ENCODE data around the gene CPT1A. TPM values are rescaled to one million over a fixed set of nuclear protein-coding genes. Genes with fewer than 3 reads are reported as not detected.

CPT1A gene
- total and polyA plus RNA-seq, 3 donors from 2014 or later, result 39.2 to 58.5 (median 49.1) TPM

GRCh38 chr11:68868221-68868835, 26.6 kb upstream of the CPT1A start:
- WGBS, 2 donors, result 71 to 73% methylated on average over 18 of the region's 18 CpGs
- H3K9me3 ChIP-seq, result no peaks in the 10 kb centered on the region
- H3K4me1 ChIP-seq, result peaks cover 19% of the 10 kb centered on the region
- no peak overlapping the region for H3K27ac ChIP-seq
- intact Hi-C loops (cut with DNase I; ENCODE audit: low total_unique reads), result no loop called here
- H3K4me3 ChIP-seq, result no peak overlapping the region
- H3K36me3 ChIP-seq (ENCODE audit: low read depth, missing control alignments), result no peaks in the 10 kb centered on the region
- no peak for DNase-seq
- TF ChIP-seq POLR2A (IDR thresholded peaks at IDR 0.05), result no peak
- TF ChIP-seq, protein P1, sequence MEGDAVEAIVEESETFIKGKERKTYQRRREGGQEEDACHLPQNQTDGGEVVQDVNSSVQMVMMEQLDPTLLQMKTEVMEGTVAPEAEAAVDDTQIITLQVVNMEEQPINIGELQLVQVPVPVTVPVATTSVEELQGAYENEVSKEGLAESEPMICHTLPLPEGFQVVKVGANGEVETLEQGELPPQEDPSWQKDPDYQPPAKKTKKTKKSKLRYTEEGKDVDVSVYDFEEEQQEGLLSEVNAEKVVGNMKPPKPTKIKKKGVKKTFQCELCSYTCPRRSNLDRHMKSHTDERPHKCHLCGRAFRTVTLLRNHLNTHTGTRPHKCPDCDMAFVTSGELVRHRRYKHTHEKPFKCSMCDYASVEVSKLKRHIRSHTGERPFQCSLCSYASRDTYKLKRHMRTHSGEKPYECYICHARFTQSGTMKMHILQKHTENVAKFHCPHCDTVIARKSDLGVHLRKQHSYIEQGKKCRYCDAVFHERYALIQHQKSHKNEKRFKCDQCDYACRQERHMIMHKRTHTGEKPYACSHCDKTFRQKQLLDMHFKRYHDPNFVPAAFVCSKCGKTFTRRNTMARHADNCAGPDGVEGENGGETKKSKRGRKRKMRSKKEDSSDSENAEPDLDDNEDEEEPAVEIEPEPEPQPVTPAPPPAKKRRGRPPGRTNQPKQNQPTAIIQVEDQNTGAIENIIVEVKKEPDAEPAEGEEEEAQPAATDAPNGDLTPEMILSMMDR (IDR thresholded peaks at IDR 0.05), result no peak
- no peaks in the 10 kb centered on the region for H3K27me3 ChIP-seq

- intact Hi-C loops (cut with DNase I; ENCODE audit: low total_unique reads), result no loop called here
- H3K4me1 ChIP-seq, result peaks cover 11% of the 10 kb centered on the region
- H3K36me3 ChIP-seq (ENCODE audit: low read depth, missing control alignments), result no peaks in the 10 kb centered on the region
- no peaks in the 10 kb centered on the region for H3K27me3 ChIP-seq
- H3K27ac ChIP-seq, result no peak overlapping the region
- no peak overlapping the region for H3K4me3 ChIP-seq
- 34 to 41% methylated on average over 6 of the region's 6 CpGs for WGBS, 2 donors
- TF ChIP-seq, protein P1 (IDR thresholded peaks at IDR 0.05), result no peak
- no peak for TF ChIP-seq POLR2A (IDR thresholded peaks at IDR 0.05)
- DNase-seq, result no peak
- no peaks in the 10 kb centered on the region for H3K9me3 ChIP-seq
Measured at GRCh38 chr11:68867066-68867465, 25.4 kb upstream of the CPT1A start.

DNA sequence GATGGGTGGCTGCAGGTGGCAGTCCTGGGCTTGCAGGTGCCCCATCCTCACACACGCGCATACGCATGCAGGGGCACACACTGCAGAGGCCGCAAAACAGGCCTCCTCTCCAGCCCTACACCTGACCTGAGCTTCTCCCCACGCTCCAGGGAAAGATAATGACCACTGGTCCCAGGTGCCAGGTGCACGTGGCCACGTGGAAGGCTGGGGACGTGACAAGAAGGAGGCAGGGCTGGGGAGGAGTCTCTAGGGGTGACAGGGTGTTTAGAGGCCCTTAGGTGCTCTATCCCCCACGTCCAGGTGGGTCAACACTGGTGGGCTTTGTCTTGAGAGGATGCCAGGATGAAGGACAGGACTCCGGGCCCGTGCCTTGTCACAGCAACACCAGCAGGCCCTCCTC, 23.5 kb upstream of the CPT1A start:
- no peak overlapping the region for H3K27ac ChIP-seq
- no peak for DNase-seq
- TF ChIP-seq POLR2A (IDR thresholded peaks at IDR 0.05), result no peak
- TF ChIP-seq, protein P1 (IDR thresholded peaks at IDR 0.05), result no peak
- no peaks in the 10 kb centered on the region for H3K9me3 ChIP-seq
- peaks cover 10% of the 10 kb centered on the region for H3K4me1 ChIP-seq
- no peaks in the 10 kb centered on the region for H3K27me3 ChIP-seq
- no peak overlapping the region for H3K4me3 ChIP-seq
- H3K36me3 ChIP-seq (ENCODE audit: low read depth, missing control alignments), result no peaks in the 10 kb centered on the region
- WGBS, 2 donors, result 90% methylated on average over 8 to 11 of the region's 11 CpGs
- intact Hi-C loops (cut with DNase I; ENCODE audit: low total_unique reads), result no loop called here

DNA sequence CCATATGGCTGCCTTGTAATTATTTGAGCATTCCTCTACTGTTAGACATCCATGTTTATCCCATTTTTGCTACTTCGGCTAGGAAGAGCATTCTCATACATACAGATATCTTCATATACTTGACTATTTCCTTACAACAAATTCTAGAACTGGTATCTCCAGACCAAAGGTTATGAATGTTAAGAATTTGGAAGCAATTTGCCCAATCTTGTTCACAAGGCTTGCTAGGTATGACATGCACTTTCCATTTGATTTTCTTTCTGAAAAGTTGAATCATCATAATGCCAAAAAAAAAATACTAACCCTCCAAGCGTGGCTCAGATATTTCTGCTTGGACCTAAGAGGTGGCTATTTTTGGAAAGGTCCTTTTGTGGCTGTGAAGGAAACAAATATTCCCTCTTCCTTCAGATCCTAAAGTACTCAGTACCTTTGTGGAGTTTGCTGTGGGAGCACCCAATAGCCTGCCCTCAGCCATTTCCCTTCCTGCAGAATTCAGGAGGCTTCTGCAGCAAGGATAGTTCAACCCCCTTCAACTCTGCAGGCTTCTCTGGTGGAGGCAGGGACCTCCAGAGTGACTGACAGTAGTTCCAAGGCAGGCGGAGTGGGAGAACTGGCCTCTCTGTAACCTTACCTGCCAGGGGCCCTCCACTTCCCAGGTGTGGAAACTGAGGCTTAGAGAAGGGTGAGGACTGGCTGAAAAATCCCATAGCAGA, 22.0 kb upstream of the CPT1A start:
- H3K36me3 ChIP-seq (ENCODE audit: low read depth, missing control alignments), result no peaks in the 10 kb centered on the region
- H3K4me1 ChIP-seq, result no peaks in the 10 kb centered on the region
- TF ChIP-seq, protein P1 (IDR thresholded peaks at IDR 0.05), result no peak
- no peak for TF ChIP-seq POLR2A (IDR thresholded peaks at IDR 0.05)
- no peak overlapping the region for H3K27ac ChIP-seq
- intact Hi-C loops (cut with DNase I; ENCODE audit: low total_unique reads), result no loop called here
- no peak for DNase-seq
- H3K9me3 ChIP-seq, result no peaks in the 10 kb centered on the region
- H3K27me3 ChIP-seq, result no peaks in the 10 kb centered on the region
- 89 to 91% methylated on average over 3 of the region's 3 CpGs for WGBS, 2 donors
- H3K4me3 ChIP-seq, result no peak overlapping the region

Measured in testis (tissue), 3 donors.